Activated CD8-positive, alpha-beta T cell treated with anti-CD3 and anti-CD28 coated beads for 36 hours (primary cell): ENCODE results near the gene SIGLEC15. TPM values are rescaled to one million over a fixed set of nuclear protein-coding genes. Genes with fewer than 3 reads are reported as not detected.
"Not testable (repeated sequence)": the region's sequence is repeated elsewhere in the genome, so short reads cannot be mapped to it uniquely, and the experiment has no call there.

ENCODE experiments used
- ATAC-seq: fragments of 200-7000 bp; cut with Tn5 transposase; one replicate; pipeline ENCODE4 v1.10.0; 2021; ENCODE audit warnings: mild to moderate bottlenecking, moderate library complexity
- CTCF ChIA-PET: fragments of 350-600 bp; sonication (Branson Sonifier 250); formaldehyde crosslinking; loops from one replicate; lab custom pipeline; 2021; ENCODE audit warnings: antibody characterized with exemption; lab: Charles Lee
- POLR2A ChIA-PET: fragments of 350-600 bp; sonication (Branson Sonifier 250); formaldehyde crosslinking; loops from one replicate; lab custom pipeline; 2021; ENCODE audit warnings: antibody characterized with exemption; lab: Charles Lee
- DNase-seq: peaks from one replicate; pipeline ENCODE4 v3.0.0-alpha.2; 2020
- H3K27ac Mint-ChIP-seq: one replicate; pipeline ENCODE4 v1.8.0; 2021; ENCODE audit warnings: mild to moderate bottlenecking, mixed read lengths
- H3K27me3 Mint-ChIP-seq: one replicate; pipeline ENCODE4 v1.8.0; 2021; ENCODE audit warnings: mixed read lengths
- H3K36me3 Mint-ChIP-seq: one replicate; pipeline ENCODE4 v1.8.0; 2021; ENCODE audit warnings: low read depth, mixed read lengths
- H3K4me1 Mint-ChIP-seq: one replicate; pipeline ENCODE4 v1.8.0; 2021; ENCODE audit warnings: low read depth, mixed read lengths
- H3K4me3 Mint-ChIP-seq: one replicate; pipeline ENCODE4 v1.8.0; 2021; ENCODE audit warnings: mild to moderate bottlenecking, moderate library complexity, mixed read lengths
- H3K9me3 Mint-ChIP-seq: one replicate; pipeline ENCODE4 v1.8.0; 2021; ENCODE audit warnings: mixed read lengths
- CTCF ChIP-seq: fragments of 200-600 bp; IDR thresholded peaks from one replicate; pipeline ENCODE4 v1.8.0; 2022; ENCODE audit warnings: antibody characterized with exemption, mild to moderate bottlenecking
- intact Hi-C: fragments of 100-400 bp; cut with micrococcal nuclease; formaldehyde crosslinking; loops from one replicate; pipeline ENCODE4 v1.10.0; 2022
- total RNA-seq, 2 experiments: library from RNA; stranded (reverse); gene quantifications; one replicate each; pipeline ENCODE4 v1.2.3, GENCODE V29; 2021

The SIGLEC15 gene
- total RNA-seq, 2 experiments from 2014 or later: not detected

- Mint-ChIP-seq H3K27ac (no peak overlapping the region), H3K27me3 (peaks cover 3% of the 10 kb centered on the region), H3K4me3 (no peak overlapping the region), H3K36me3 (no peaks in the 10 kb centered on the region), H3K4me1 (peaks cover 22% of the 10 kb centered on the region), H3K9me3 (peaks cover 2% of the 10 kb centered on the region)
- no peak for TF ChIP-seq CTCF
- DNase-seq (no peak), ATAC-seq (no peak)
- intact Hi-C loops: no loop called here
- ChIA-PET POLR2A (no interaction called here), CTCF (interaction anchor here (1.6 kb wide), 1 partner anchor 248 kb away, joined by 4 read pairs; no protein-coding TSS in a partner anchor)
These were observed 609 bp downstream of the SIGLEC15 start for GRCh38 chr18:45826084-45826483.

GRCh38 chr18:45826716-45827115 lies 1.2 kb downstream of the SIGLEC15 start:
- CTCF ChIA-PET: interaction anchor here (1.6 kb wide), 1 partner anchor 247 kb away, joined by 4 read pairs; no protein-coding TSS in a partner anchor
- ATAC-seq, POLR2A ChIA-PET, H3K36me3 Mint-ChIP-seq, DNase-seq, intact Hi-C loops, H3K27ac Mint-ChIP-seq, H3K9me3 Mint-ChIP-seq, H3K27me3 Mint-ChIP-seq, H3K4me3 Mint-ChIP-seq: not testable (repeated sequence)
- H3K4me1 Mint-ChIP-seq: peaks cover 22% of the 10 kb centered on the region

GRCh38 chr18:45828917-45829811 lies 3.7 kb downstream of the SIGLEC15 start:
- Mint-ChIP-seq H3K27me3 (peaks cover 5% of the 10 kb centered on the region), H3K27ac (no peak overlapping the region), H3K36me3 (no peaks in the 10 kb centered on the region), H3K4me3 (no peak overlapping the region), H3K9me3 (no peaks in the 10 kb centered on the region), H3K4me1 (peaks cover 22% of the 10 kb centered on the region)
- DNase-seq: no peak
- POLR2A ChIA-PET: no interaction called here
- no peak for TF ChIP-seq CTCF
- CTCF ChIA-PET: interaction anchor here (1.0 to 1.9 kb wide), 4 partner anchors 11 to 165 kb away, joined by 4 to 6 read pairs (median 5); no protein-coding TSS in a partner anchor
- intact Hi-C loops: no loop called here
- no peak for ATAC-seq

GRCh38 chr18:45829855-45830254 lies 4.4 kb downstream of the SIGLEC15 start:
- DNase-seq (no peak), ATAC-seq (no peak)
- no peak for TF ChIP-seq CTCF
- Mint-ChIP-seq H3K4me3 (no peak overlapping the region), H3K27me3 (peaks cover 5% of the 10 kb centered on the region), H3K4me1 (peaks cover 15% of the 10 kb centered on the region), H3K27ac (no peak overlapping the region), H3K9me3 (no peaks in the 10 kb centered on the region), H3K36me3 (no peaks in the 10 kb centered on the region)
- POLR2A ChIA-PET: no interaction called here
- CTCF ChIA-PET: interaction anchor here (1.3 to 1.9 kb wide), 3 partner anchors 10 to 164 kb away, joined by 4 to 6 read pairs (median 6); no protein-coding TSS in a partner anchor
- intact Hi-C loops: no loop called here

GRCh38 chr18:45830917-45831316 lies 5.4 kb downstream of the SIGLEC15 start:
- intact Hi-C loops: no loop called here
- no peaks in the 10 kb centered on the region for H3K9me3 Mint-ChIP-seq
- H3K27me3 Mint-ChIP-seq: peaks cover 11% of the 10 kb centered on the region
- ChIA-PET POLR2A (no interaction called here), CTCF (interaction anchor here (1.1 to 1.9 kb wide), 4 partner anchors 9 to 165 kb away, joined by 3 to 6 read pairs (median 5); no protein-coding TSS in a partner anchor)
- no peak for TF ChIP-seq CTCF
- DNase-seq: no peak
- H3K4me1 Mint-ChIP-seq: peaks cover 11% of the 10 kb centered on the region
- no peak overlapping the region for H3K27ac Mint-ChIP-seq
- H3K36me3 Mint-ChIP-seq: no peaks in the 10 kb centered on the region
- H3K4me3 Mint-ChIP-seq: no peak overlapping the region
- ATAC-seq: no peak
